Measurements from ENCODE around the gene BRSK2.
"Not testable (repeated sequence)": the region's sequence is repeated elsewhere in the genome, so short reads cannot be mapped to it uniquely, and the experiment has no call there.

The BRSK2 gene

GRCh38 chr11:1500466-1501420, 111.0 kb downstream of the BRSK2 start:
- no peak for DNase-seq (ENCODE audit: low read depth)

DNA sequence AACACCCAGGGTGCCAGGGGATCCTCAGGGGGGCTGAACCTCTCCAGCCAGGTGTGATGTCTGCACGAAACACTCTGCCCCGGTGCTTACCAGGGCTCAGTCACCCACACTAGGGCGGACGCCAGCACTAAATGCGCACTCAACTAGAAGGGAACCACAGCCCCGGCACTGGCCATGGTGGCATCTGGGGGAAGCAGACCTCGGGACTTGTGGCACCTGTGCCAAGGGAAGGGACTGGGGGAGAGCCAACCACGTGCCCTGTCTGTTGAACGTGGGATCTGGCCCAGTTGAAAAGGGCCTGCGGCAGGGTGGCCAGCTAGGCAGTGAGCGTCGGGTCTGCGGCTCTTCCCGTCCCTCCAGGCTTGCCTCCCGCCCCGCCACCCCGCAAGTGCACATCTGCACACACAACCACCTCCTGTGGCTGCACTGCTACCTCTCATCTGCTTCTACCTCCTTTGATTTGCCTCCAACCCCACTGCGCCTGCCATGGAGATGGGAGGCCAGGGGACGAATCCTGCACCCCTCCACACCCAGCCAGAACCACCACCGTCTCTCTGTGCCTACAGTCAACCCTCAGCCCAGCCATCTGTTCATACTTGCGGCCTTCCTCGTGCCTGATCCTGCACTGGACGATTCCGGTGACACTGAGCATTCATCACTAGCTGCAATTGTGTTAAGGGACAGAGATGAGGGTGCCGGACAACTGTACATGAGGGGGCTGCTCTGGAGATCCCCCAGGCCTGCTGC, 111.9 kb downstream of the BRSK2 start:
- DNase-seq (ENCODE audit: low read depth): no peak

- DNase-seq (ENCODE audit: low read depth): no peak
Observed at GRCh38 chr11:1502168-1502953, 112.6 kb downstream of the BRSK2 start.

DNA sequence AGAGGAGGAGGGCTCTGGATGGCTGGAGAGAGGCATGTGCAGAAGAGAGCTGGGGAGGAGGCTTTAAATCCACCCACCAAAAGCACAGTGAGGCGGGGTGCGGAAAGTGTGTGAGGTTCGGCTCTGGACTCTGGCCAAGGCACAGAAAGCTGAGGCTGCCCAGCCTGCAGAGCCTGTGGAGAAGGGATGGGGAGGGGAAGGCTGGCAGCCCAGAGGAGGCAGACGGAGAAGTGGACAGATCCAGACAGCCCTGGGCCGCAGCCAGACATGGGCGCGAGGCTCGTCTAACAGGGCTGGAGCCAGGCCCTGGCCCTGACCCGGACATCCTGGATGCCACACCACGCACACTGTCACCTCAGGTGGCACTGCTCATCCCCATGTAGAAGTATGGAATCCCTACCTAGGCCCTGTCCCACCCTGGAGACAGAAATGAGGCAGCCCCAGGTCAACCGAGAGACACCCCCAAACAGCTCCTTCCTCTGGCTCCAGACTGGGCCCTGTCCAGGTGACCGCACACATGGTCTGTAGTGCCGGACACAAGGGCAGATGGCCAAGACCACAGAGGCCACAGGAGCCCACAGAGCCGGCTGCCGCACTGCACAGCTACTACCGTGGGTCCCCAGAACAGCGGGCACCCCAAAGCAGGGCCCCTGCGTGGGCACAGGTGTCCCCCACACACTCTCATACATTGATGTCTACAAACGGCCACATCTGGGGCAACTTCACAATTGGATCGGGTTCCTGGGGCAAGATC, 113.4 kb downstream of the BRSK2 start:
- DNase-seq (ENCODE audit: low read depth): no peak

GRCh38 chr11:1503708-1504104, 114.0 kb downstream of the BRSK2 start:
- DNase-seq (ENCODE audit: low read depth): no peak

GRCh38 chr11:1504138-1504537, 114.4 kb downstream of the BRSK2 start:
- no peak for DNase-seq (ENCODE audit: low read depth)

- no peak for DNase-seq (ENCODE audit: low read depth)
Observed at GRCh38 chr11:1504581-1505290, 115.0 kb downstream of the BRSK2 start.

DNA sequence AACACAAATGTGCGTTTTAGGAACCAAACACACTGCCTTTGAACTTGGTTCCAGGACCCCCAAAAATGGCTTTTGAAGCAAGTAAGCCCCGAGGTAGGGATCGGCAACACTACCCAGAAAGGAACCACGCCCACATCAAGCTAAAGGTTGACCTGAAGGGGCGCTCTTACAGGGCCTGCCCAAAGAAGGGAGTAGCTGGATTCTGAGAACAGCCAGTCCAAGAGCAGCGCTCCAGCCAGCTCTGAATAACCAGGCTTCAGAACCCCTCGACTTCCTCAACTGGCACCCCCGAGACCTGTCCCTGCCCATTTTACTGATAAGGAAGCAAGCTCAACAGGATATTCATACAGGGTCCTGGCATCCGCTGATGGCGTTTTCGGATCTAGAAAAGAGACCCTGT, 115.7 kb downstream of the BRSK2 start:
- no peak for DNase-seq (ENCODE audit: low read depth)

DNA sequence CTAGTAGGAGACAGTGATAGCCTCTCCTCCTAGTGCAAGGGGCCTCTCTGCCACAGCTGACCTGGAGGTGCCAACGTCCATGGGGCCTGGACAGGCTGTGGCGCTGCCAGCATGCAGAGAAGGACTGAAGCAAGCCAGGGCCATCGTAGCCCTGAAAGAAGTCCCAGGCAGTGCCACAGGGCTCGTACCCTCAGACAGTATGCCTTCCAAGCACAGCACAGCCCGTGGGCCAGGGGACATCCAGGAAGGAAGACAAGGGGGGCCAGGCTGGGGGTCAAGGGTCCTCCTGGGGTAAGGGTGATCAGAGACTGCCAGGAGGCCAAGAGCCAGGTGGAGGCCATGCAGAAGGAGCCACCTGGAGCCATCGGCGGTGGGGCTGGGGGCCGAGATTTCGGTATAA, 117.2 kb downstream of the BRSK2 start:
- DNase-seq (ENCODE audit: low read depth): no peak

- DNase-seq (ENCODE audit: low read depth): no peak
Observed at GRCh38 chr11:1507381-1508140, 117.8 kb downstream of the BRSK2 start.

DNA sequence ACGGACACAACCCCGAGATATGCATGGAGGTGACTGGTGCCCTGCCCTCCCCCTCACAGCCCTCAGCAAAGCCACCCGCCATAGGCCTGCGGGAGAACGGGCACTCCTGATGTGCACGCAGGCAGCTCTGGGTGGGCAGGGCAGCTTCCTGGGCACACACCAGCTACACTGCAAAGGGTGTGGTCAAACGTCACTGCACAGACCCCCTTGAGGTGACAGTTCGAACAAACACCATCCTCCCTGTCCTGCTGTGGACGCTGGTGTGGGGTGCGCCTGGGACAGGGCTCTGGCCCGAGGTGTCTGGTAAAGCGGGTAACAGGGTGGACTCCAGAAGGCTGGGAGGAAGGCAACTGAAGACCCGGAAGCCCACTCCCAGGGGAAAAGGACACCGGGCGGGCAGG, 118.8 kb downstream of the BRSK2 start:
- no peak for DNase-seq (ENCODE audit: low read depth)

DNA sequence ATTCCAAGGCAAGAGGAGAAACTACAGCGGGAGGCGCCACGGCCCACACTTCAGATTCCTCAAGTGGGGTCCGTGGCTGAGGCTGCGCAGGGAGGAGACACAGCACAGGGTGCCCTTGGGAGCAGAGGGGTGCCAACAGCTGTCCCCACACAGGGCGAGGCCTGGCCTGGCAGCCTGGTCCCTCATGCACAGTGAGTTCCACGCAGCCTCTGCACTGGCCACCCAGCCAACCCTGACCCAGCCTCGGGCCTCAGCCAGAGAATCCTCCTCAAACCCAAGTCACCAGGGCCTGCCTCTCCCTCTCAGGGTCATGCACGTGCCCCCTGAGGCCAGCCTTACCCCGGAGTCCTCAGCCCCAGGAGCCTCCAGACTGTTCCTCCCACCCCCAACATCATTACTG, 119.3 kb downstream of the BRSK2 start:
- DNase-seq (ENCODE audit: low read depth): no peak

GRCh38 chr11:1509626-1510255, 120.0 kb downstream of the BRSK2 start:
- DNase-seq (ENCODE audit: low read depth): no peak

DNA sequence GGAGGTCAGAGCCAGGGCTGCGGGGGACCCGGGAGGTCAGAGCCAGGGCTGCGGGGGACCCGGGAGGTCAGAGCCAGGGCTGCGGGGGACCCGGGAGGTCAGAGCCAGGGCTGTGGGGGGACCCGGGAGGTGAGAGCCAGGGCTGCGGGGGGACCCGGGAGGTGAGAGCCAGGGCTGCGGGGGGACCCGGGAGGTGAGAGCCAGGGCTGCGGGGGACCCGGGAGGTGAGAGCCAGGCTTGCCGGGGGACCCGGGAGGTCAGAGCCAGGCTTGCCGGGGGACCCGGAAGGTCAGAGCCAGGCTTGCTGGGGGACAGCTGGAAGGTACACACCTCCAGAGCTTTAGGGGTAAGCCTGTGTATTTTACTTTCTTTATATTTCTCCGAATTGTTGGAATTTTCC, 120.6 kb downstream of the BRSK2 start:
- not testable (repeated sequence) for DNase-seq (ENCODE audit: low read depth)

DNA sequence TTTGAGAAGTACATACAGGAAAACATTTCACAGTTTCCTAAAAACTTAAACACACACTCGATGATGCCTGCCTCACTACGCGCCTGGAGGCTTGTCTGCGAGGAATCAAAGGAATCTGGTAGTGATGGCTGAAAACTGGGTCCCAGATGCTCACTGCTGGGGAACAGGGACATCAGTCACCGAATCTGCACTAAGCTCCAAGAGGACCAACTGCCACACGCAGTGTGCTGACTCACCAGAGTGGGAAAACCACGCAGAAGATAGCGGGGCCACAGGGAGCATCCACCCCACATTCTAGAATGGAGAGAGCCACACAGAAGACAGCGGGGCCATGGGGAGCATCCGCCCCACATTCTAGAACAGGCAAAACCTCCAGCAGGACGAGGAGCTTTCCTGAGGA, 121.2 kb downstream of the BRSK2 start:
- no peak for DNase-seq (ENCODE audit: low read depth)

DNA sequence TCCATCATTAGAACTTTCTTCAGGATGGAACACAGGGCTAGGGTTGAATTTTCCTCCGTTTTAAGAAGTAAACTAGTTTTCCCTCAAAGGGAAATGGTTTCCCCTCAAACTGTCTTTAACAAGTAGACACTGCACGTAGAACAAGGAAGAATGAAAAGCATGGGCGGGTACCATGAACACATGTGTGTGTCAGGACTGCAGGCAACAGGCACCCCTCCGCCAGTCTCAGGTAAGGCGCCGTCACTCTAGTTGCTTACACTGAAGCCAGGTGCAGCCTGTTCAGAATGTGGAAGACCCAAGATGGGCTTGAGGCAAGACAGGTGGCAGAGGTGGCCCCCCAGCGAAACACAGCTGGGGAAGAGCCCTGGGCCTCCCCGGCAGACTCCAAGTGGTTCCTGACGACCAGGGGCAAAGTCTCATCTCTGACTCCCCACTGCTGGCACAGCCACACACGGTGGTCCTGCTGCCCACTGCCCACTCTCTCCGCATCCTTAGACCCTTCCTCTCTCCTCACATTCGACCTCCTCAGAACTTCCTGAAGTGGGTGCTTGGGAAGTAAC, 122.3 kb downstream of the BRSK2 start:
- DNase-seq (ENCODE audit: low read depth): no peak

All from stimulated activated CD8-positive, alpha-beta memory T cell treated with anti-CD3 and anti-CD28 coated beads, Interleukin-15, amount 100 ng/mL, for 1 hour (primary cell).